DLD1 (cell line): ENCODE measurements around the gene CIDEC.
"Not testable (repeated sequence)": the region's sequence is repeated elsewhere in the genome, so short reads cannot be mapped to it uniquely, and the experiment has no call there.

Source experiments
- in situ Hi-C: cut with HindIII; loops from 2 replicates; pipeline ENCODE4 v1.10.0; 2017; ENCODE audit warnings: low sequenced_read_pairs

The CIDEC gene

DNA sequence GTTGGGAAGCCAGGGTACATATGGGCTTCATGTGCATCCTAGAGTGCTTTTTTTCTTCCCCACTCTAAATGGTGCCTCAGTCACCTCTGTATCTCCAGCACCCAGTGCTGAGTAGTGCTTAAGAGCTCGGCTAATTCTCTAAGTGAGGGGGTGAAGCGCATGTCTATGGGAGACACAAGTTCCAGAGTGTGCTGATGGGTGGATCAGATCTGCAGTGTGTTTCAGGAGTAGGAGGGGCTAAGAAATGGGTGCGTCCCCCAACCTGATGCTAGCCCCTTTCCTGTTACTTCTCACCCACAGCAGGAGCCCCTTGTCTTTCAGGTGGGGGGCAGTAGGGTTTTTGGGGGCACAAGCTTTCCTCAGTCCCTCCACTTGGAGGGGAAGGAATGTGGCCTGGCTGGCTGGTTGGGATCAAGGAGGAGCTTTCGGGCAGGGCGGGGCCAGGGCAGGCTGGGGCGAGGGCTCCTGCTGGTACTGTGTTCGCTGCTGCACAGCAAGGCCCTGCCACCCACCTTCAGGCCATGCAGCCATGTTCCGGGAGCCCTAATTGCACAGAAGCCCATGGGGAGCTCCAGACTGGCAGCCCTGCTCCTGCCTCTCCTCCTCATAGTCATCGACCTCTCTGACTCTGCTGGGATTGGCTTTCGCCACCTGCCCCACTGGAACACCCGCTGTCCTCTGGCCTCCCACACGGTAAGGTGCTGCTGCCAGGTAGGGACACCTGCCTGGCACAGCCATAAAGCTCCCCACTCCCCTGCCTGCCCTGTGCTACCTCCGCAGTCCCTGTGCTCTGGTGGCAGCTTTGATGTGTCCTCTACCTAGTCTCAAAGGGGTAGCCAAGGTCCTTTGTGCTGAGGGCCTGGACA is 22.6 kb upstream of the CIDEC start, which contains the start of gene IL17RE:
TSS of gene IL17RE (plus strand) at position 477 of the 866 bp plus-strand sequence. CDS start at position 562, 85 bp downstream.
- in situ Hi-C loops = no loop called here

DNA sequence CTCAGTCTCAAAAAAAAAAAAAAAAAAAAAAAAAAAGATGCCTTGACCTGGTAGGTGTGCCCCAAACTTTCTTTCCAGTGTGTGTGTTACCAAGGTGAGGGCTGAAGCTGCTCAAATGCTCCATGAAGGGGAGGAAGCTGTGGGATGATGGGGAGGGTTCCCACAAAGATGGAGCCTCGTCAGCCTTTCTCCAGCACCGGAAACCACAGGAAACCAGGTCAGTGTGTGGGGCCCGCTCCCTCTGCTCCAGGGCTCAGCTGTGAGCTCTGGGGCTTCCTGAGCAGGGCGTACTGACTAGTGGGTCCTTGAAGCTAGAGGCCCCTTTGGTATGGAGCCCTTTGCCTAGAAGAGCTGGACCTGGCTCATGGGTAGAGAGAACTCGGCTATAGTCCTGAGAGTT is 21.9 kb upstream of the CIDEC start:
- in situ Hi-C loops = no loop called here

DNA sequence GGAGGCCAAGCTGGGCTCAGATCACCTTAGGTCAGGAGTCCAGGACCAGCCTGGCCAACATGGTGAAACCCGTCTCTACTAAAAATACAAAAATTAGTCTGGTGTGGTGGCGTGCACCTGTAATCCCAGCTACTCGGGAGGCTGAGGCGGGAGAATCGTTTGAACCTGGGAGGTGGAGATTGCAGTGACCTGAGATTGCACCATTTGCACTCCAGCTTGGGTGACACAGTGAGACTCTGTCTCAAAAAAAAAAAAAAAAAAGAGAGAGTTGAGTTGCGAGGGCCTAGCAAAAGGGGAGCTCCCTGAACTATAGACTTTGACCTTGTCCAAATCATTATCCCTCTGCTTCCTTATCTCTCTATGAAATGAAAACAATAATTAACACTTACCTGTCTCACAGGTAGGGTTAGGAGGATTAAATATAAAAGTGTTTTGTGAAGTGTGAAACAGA is 20.9 kb upstream of the CIDEC start:
- in situ Hi-C loops = not testable (repeated sequence)

DNA sequence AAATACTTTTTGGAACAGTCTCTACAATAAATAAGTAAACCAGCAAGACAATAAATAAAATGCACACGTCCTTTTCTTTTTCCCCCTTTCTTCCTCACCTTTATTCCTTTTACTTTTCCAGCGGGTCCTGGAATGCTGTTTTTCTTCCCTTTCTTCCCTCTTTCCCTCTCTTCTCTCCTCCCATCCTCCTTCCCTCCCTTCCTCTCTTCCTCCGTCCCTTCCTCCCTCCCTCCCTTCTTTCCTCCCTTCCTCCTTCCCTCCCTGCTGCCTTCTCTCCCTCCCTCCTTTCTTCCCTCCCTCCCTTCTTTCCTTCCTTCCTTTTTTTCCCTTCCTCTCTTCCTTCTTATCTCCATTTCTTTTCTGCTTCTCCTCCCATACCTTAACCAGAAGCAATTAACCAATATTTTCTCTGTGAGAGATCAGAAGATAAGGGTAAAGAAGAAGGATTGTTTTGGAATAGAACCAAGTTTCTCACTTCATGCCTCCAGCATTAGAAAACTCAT is 19.3 kb upstream of the CIDEC start:
- in situ Hi-C loops = no loop called here

DNA sequence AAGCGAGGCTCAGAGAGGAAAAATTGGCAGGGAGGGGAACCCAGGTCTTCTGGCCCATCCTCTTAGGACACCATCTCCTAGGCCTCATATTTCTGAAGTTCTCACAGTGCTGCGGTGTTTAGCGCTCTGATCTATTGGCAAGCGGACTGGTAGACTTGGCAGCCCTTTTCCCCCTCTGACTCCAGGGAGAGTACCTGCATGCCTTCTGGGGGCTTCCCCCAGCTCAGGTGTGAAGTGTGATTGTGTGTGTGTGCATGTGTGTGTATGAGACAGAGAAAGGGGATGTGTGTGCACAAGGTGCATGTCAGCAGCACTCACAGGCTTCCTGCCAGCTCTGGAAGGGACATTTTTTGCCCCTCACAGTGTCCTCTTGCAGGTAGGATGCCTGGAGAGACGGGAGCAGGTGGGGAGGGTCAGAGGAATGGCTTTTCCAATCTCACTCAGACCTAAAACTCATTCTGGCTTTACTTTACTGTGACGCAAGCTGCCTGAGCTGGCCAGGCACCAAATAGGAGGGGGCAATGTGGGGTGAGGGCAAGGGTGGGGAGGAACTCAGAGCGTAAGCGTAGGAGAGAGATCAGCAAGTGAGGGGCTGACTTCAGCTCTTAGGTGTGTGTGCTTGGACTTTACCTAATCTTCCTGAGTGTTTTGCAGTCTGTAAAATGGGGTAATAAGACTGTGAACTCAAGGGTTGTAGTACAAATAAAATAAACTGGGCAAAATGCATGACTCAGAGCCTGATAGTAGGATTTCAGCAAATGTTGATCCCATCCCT is 18.6 kb upstream of the CIDEC start:
- in situ Hi-C loops = no loop called here

DNA sequence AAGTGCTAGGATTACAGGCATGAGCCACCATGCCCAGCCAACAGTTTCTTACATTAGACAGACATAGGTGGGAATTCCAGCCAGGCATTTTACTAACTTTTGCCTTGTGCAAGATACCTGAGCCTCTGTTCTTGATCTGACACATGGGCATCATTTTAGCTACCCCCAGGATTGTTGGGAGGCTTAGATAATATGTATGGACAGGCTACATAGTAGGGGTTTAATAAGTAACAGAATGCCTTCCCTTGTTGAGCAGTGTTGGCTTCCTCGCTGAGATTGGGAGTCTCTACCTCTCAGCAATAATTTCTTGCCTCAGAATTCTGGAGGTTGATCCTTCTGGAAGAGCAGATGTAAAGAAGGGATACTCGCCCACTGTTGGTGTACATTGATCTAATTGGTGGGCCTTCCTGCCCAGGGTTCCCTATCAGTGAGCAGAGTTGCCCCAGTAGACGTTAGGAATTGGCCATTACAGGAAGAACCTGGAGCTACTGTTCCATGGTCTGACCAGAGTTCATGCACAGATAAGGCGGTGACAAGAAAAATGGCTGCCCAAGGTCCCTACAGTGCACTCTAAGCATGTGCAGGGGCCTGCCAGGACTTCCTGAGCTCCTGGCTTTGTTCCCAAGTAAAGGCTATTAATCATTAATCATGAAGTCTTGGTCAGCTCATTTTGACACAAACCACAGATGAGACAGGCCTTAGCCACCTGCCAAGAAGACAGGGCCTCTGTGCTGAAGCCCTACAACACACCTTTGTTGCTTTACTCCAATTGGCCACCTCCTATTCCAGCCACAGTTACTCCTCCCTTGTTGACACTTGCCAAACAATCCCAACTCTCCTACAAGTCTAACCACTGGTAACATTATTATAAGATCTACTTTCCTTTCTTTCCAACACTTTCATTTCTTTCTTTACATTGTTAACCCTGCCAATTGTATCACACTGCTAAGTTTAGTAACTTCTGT is 17.6 kb upstream of the CIDEC start:
- in situ Hi-C loops = no loop called here

DNA sequence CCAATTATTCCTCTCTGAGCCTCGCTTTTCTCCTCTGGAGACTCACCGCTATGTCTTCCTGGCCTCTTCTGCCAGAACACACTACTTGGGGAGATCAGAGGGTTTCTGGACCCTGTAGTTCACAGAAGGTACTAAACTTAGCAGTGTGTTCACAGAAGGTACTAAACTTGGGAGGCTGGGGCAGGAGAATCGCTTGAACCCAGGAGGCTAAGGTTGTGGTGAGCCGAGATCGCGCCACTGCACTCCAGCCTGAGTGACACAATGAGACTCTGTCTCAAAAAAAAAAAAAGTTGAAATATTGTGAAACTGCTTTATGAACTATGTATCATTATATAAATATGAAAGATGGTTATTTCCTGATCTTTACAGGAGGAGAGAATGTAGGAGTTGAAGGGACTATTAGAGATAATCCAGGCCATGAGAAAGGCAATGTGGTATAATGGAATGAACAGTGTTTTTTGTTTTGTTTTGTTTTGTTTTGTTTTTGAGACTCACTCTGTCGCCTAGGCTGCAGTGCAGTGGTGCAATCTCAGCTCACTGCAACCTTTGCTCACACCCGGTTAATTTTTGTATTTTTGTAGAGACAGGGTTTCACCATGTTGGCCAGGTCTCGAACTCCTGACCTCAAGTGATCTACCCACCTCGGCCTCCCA is 16.8 kb upstream of the CIDEC start:
- in situ Hi-C loops = not testable (repeated sequence)

DNA sequence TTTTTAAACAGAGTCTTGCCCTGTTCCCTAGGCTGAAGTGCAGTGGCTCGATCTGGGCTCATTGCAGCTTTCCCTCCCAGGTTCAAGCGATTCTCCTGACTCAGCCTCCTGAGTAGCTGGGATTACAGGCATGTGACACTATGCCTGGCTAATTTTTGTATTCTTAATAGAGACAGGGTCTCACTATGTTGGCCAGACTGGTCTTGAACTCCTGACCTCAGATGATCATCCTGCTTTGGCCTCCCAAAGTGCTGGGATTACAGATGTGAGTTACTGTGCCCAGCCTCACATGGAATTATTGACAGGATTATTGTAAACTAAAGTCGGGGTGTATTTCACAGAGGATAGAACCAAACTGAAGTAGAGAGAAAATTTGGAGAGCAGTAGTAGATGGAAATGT is 15.7 kb upstream of the CIDEC start:
- in situ Hi-C loops = not testable (repeated sequence)

DNA sequence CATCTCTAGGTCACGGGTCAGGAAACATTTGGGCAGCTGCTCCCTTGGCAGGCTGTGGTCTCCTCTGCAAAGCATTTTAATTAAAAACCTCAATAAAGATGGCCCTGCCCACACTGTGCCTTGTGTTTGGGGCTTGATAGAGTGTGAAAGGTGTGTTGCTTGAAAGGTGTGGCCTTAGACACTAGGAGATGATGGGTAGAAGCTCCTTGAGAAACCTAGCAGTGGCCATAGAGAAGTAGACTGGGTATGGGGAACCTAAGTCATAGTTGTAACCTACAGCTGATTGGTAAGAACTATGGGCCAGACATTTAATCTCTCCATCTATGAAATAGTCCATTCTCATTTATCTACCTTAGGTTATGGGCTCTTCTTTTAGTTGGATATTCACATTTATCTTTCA is 13.7 kb upstream of the CIDEC start:
- in situ Hi-C loops = no loop called here

DNA sequence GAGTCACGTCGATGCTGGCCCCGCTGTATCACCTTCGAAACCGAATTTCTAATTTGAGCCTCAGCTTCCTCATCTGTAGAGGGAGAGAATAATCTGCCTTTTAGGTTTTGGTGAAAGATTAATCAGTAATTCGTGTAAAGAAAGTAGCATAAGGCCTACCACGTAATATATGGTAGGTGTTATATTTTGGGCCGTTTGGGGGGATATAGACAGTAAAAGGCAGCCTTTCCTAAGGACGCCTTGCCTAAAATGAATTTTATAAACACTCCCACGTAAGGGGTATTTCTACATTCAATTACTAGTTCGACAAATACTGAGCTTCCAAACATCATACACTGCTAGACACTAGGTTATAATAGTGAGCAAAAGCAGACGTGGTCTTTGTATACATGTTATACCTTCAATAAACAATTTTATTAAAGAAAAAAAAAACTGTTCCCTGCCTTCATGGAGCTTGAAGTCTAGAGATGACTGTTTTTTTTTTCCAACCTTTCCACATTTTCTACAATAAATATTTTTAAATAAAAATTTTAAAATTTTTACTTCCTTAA is 11.1 kb upstream of the CIDEC start:
- in situ Hi-C loops = no loop called here

DNA sequence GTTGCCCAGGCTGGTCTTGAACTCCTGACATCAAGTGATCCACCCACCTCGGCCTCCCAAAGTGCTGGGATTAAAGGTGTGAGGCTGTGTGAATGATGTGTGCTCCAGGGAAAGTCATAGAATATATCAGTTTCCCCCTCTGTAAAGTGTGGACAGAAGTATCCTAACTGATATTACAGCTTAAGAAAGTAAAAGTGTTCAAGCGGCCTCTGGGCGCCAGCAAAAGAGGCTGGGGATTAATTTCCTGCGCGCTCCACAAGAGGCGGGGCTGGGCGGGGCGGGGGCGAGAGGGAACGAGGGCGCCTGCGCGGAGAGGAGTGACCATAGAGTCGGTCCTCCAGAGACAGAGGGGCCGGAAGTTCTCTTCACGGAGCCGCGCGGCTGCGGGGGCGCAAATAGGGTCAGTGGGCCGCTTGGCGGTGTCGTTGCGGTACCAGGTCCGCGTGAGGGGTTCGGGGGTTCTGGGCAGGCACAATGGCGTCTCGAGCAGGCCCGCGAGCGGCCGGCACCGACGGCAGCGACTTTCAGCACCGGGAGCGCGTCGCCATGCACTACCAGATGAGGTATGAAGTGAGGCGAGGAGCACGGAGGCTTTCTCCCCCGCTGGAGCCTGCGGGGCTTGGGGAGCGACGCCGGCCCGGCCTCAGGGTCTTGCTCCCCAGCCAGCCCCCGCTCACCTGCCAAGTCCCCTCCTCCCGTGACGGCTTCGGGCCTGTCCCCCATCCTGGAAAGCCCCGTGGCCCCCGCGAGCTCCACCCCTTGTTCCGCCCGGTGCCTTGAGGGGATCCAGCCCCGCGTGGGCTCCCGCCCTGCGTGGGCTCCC is 10.4 kb upstream of the CIDEC start, which contains the start of gene JAGN1:
TSS of gene JAGN1 (plus strand) at position 362 of the 823 bp plus-strand sequence. CDS start at position 475, 113 bp downstream.
- in situ Hi-C loops = no loop called here

DNA sequence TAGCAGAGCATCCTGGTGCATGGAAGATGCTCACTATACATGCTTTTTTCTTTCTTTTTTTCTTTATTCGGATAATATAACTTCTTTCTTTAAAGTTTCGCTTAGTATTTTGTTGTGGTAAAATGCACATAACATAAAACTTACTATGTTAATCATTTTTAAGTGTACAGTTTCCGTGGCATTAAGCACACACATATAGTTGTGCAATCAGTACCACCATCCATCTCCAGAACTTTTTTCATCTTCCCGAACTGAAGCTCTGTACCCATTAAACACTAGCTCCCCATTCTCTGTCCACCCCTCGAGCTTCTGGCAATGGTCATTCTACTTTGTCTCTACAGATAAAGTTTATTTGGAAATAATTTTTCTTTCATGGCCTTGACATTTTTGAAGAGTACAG is 9.4 kb upstream of the CIDEC start:
- in situ Hi-C loops = no loop called here

DNA sequence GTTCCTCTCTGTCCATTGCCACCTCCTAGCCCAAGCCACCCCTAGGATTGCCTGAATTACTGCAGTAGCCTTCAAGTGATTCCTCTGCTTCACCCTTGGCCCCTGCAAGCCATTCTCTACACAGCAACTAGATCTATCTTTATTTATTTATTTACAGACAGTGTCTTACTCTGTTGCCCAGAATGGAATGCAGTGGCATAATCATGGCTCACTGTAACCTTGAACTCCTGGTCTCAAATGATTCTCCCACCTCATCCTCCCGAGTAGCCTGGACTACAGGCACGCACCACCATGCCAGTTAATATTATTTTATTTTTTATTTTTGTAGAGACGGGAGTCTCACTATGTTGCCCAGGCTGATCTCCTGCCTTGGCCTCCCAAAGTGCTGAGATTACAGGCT is 8.5 kb upstream of the CIDEC start:
- in situ Hi-C loops = no loop called here

DNA sequence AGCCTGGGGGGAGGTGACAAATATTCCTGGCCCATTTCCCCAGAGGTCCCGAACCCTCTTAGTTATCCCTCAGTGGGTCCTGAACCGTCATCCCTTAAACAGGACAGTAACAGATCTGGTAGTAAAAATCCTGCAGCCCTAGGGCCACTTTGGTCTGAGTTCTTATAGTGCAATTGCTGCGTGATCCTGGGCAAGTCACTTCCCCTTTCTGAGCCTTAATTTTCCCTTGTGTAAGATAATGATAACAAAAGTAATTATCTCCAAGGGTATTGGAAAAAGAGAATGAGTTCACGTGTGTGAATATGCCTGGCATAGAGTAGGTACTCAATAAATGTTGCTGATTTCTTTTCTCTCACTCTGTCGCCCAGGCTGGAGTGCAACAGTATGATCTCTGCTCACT is 7.4 kb upstream of the CIDEC start:
- in situ Hi-C loops = no loop called here

DNA sequence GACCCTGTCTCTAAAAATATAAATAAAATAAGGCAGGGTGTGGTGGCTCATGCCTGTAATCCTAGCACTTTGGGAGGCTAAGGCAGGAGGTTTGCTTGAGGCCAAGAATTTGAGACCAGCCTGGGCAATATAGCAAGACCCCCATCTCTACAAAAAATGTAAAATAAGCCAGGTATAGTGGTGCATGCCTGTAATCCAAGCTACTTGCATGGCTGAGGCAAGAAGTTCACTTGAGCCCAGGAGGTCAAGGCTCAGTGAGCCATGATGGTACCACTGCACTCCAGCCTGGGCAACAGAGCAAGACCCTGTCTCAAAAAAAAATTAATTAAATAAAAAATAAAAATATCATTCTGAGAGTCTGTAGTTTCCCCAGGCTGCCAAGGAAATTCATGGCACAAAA is 6.3 kb upstream of the CIDEC start:
- in situ Hi-C loops = no loop called here

DNA sequence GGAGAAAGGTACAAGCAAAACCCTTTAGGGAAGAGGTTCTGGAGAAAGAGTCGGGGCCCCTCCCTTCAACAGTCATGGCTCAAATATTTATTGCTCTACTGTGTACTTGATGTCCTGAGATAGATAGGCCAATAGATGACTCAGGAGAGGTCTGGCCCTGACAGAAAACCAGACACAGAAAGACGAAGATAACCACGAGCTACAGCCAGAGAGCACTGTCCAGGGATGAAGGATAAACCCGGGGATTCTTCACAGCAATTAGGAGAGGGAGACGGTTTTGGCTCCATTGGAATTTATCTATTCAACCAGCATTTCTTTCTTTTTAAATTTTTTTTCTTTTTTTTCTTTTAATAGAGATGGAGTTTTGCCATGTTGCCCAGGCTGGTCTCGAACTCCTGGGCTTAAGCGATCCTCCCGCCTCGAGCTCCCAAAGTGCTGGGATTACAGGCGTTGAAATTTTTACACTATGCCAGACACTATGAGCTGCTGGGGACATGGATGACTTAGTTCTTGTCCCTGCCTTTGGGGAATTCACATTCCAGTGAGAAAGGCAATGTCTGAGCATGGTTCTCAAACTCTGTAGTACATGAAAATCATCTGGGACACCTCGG is 4.6 kb upstream of the CIDEC start:
- in situ Hi-C loops = no loop called here

DNA sequence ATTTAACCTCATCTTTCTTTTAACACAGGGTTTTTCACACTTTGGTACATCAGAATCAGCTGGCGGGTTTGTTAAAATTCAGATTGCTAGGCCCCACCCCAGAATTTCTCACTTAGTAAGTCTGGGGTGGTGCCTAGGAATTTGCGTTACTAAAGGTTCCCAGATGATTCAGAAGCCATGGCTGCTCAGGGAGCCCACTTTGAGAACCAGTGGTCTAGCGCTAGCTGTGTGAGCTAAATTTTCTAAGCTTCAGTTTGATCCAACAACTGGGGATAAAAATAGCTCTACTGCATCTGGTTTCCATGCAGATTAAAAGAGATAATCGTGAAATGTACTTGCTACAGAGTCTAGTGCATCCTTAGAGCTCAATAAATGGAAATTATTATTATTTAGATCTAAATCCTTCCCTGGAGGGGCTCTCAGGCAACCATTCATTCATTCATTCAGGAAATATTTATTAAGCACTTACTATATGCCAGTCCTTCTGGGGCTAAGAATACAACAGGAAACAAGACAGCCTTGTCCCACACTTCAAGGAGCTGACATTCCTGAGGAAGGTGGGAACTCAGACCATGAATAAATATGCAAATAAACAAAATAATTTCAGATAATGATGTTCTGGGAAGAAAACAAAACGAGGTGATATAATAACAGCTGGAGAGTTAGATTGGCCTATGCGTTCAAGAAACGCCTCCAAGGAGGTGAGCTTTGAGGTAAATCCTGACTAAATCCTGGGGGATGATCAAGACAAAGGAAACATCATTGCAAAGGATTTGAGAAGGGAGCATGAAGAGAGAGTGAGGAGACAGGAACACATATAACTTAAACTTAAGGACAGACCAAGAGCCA is 3.9 kb upstream of the CIDEC start:
- in situ Hi-C loops = no loop called here

DNA sequence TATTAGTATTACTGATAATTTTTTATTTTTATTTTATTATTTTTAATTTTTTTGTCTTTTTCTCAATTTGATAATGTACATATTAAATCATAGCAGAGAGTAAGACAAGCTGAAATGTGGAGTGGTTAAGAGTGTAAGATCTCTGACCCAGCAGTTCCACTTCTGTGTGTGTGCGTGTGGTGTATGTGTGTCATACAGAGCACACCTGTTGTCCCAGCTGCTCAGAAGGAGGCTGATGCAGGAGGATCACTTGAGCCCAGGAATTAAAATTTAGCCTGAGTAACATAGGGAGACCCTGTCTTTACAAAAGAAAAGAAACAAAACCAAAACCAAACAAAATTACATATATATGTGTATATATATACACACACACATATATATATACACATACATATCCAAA is 1.4 kb upstream of the CIDEC start:
- in situ Hi-C loops = no loop called here
